Panc1 (cell line): ENCODE results near the gene GPC6.

Source experiments
- POLR2AphosphoS5 ChIP-seq: IDR thresholded peaks from 2 replicates; pipeline ENCODE4 v1.6.1; 2012; ENCODE audit warnings: mild to moderate bottlenecking, low read depth, low read length, moderate library complexity
- TF ChIP-seq, protein P1 (sequence below): fragments of 450-650 bp; IDR thresholded peaks from 2 replicates; pipeline ENCODE4 v1.5.1; 2017; ENCODE audit warnings: mild to moderate bottlenecking
- TF ChIP-seq, protein P2 (sequence below), 2 experiments: IDR thresholded peaks; 2 replicates each; pipeline ENCODE4 v1.6.1; 2011 to 2012; ENCODE audit warnings: low read depth in 2 of 2, control low read depth in 1 of 2, low read length in 1 of 2, mild to moderate bottlenecking in 1 of 2, moderate library complexity in 1 of 2; ENCODE audit not compliant: insufficient read depth in 1 of 2

DNA sequence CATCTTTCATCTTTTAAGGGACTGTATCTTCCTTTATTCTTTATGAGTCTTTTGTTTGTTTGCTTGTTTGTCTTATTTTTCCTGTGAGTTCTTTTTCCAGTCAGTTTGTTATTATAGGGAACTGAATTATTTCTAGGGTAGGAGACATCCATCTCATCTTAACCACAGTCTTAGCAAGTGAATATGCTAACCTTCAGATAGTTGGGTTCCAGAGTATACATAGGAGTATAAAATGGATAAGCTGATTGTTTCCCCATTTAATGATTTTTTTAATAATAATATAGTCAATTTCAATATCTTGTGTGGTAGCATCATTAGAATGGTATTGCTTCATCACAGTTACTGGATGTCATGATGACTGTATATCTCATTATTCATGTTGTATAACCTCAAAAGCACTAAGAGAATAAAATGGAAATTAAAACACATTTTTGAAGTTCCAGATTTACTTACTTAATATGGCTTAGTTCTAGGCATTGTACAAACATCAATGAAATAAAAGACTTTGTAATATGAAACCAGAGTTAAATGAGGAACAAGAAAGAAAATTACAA lies 33.0 kb downstream of the GPC6 start:
- TF ChIP-seq, protein P1, sequence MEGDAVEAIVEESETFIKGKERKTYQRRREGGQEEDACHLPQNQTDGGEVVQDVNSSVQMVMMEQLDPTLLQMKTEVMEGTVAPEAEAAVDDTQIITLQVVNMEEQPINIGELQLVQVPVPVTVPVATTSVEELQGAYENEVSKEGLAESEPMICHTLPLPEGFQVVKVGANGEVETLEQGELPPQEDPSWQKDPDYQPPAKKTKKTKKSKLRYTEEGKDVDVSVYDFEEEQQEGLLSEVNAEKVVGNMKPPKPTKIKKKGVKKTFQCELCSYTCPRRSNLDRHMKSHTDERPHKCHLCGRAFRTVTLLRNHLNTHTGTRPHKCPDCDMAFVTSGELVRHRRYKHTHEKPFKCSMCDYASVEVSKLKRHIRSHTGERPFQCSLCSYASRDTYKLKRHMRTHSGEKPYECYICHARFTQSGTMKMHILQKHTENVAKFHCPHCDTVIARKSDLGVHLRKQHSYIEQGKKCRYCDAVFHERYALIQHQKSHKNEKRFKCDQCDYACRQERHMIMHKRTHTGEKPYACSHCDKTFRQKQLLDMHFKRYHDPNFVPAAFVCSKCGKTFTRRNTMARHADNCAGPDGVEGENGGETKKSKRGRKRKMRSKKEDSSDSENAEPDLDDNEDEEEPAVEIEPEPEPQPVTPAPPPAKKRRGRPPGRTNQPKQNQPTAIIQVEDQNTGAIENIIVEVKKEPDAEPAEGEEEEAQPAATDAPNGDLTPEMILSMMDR, result no peak
- no peak for TF ChIP-seq POLR2AphosphoS5
- TF ChIP-seq, protein P2, sequence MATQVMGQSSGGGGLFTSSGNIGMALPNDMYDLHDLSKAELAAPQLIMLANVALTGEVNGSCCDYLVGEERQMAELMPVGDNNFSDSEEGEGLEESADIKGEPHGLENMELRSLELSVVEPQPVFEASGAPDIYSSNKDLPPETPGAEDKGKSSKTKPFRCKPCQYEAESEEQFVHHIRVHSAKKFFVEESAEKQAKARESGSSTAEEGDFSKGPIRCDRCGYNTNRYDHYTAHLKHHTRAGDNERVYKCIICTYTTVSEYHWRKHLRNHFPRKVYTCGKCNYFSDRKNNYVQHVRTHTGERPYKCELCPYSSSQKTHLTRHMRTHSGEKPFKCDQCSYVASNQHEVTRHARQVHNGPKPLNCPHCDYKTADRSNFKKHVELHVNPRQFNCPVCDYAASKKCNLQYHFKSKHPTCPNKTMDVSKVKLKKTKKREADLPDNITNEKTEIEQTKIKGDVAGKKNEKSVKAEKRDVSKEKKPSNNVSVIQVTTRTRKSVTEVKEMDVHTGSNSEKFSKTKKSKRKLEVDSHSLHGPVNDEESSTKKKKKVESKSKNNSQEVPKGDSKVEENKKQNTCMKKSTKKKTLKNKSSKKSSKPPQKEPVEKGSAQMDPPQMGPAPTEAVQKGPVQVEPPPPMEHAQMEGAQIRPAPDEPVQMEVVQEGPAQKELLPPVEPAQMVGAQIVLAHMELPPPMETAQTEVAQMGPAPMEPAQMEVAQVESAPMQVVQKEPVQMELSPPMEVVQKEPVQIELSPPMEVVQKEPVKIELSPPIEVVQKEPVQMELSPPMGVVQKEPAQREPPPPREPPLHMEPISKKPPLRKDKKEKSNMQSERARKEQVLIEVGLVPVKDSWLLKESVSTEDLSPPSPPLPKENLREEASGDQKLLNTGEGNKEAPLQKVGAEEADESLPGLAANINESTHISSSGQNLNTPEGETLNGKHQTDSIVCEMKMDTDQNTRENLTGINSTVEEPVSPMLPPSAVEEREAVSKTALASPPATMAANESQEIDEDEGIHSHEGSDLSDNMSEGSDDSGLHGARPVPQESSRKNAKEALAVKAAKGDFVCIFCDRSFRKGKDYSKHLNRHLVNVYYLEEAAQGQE (IDR thresholded peaks at IDR 0.05; ENCODE audit: insufficient read depth in 1 of 2, low read depth in 2 of 2, low read length in 1 of 2), result no peak
